HG03108 (cell line): ENCODE data around the gene FAF1.

ENCODE experiments used
- ATAC-seq: cut with Tn5 transposase; IDR thresholded peaks from one replicate; pipeline ENCODE4 v1.9.1; 2021; ENCODE audit warnings: moderate library complexity; ENCODE audit not compliant: unreplicated experiment

FAF1 gene

DNA sequence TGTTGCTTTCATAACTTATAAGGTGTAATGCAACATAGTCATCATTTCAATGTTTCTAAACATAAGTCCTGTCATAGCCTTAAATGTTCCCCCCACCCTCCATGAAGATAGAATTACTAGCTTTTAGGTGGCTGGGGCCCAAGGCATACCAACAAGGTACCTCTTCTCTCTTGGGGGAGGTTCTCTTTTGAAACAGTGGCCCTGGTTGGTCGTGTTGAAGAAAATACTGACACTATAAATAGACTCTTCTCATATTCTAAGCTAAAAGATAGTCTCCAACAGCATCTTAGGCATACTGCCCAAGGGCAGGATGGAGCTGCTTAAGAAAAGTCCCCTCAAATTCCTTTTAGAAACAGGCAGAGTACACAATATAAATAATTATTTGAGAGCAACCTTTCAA is 255.0 kb downstream of the FAF1 start:
- ATAC-seq = no peak

DNA sequence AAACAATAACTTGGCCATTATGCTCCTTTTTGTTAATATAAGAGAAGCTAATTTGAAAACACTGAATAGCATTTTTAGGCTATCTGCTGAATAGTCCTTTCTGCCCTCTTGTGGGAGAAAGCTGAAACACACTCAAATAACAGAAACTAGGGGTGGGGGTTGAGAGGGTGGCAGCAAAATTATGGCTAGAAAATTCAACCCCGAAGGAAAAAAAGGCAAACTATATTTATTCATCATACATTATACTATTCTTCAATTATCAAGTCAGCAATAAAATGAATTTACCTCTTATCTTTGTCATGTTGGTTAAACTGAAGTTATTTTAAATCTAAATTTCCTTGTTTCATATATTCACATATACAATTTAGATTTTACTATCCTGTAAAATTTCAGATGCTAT is 255.9 kb downstream of the FAF1 start:
- ATAC-seq = no peak

DNA sequence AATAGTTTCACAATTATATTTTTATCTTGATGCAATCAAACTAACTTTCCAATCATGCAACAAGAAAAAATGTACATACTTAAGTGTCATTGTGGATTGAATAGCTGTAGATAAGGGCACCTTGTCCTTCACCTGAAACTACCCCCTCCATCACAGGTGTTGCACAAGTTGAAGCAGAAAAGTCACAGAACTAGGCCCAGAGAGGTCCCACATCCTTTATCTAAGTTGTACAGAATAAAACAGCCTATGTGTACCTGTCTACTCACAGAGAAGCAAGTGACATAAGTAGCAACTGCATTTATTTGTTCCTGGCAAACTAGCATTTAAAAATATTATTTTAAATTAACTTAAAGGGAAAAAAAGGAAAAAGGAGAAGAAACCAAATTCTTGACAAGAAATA is 256.8 kb downstream of the FAF1 start:
- no peak for ATAC-seq

DNA sequence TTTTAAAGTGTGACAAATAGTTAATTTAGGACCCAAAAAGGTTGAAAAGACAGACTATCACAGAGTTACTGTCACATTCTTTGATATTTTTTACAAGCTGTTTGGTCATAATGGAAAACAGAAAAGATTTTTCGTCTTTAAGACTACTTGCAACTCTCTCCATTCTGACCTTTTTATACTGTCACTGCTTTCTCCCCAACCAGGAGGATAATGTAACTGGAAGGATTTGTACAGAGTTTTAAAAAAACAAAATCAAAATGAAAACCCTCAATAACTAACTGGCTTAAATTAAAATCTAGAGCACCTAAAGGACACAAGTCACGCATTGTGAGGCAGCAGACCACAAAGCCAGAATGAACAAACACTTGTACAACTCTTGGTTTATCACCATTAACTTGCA is 257.7 kb downstream of the FAF1 start:
- no peak for ATAC-seq

DNA sequence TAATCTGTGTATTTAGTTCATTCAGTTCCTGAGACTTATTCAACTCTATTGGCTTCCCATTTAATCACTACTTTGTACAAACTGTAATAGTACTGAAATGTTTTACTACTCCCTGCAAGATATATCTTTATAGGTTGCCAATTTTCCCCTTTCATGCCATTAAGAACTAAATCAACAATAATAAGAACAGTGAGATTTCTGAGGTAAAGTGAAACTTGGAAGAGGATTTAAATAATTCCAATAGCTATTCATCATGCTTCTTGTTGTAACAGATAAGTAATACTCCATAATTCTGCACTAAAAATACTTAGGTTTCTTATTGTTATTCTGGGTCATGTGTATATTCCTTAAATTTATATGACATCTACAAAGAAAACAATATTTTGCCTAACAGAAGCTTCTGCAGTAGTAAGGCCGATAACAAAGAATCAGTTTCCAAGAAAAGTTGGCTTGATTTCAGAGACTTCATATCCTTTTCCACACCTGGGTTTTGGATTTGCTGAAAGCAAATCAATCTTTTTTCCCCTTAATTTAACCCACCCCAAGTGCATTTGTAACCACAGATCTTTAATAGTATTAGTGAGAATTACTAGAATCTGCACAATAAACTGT is 258.3 kb downstream of the FAF1 start:
- ATAC-seq = no peak

DNA sequence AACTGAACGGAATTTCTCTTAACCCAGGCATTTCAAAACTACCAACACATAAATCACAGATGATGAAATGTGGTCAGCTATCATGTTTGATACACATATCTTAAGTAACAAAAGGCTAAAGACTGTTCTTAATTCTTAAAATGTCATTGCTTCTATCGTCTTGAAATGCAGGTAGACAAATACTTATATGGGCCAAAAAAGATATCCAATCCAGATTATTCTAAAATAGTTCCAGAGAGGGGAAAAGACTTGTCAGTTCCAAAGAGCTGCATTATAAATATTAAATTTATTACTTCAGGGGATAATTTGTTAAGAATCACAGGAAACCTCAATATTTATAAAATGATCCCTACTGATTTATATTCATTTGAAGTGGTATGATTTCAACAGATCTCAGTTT is 259.4 kb downstream of the FAF1 start:
- ATAC-seq = no peak

DNA sequence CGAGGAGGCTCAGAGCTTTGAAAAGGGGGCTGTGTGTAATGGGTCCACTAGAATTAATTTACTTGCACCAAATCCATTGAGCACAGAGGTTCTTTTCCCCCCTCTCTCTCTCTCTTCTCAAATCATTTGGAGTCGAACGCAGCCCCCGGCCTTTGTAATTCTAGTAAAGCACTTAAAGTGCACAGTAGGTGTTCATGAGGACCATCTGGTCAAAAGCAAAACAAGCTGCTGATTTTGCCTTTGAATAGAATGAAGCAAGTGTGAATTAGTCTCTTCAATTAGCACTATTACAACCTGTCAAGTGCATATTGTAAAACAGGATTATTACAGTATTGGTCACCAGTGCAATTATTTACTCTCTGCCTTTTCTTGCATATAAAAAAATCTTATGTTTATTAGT is 259.9 kb downstream of the FAF1 start:
- no peak for ATAC-seq

DNA sequence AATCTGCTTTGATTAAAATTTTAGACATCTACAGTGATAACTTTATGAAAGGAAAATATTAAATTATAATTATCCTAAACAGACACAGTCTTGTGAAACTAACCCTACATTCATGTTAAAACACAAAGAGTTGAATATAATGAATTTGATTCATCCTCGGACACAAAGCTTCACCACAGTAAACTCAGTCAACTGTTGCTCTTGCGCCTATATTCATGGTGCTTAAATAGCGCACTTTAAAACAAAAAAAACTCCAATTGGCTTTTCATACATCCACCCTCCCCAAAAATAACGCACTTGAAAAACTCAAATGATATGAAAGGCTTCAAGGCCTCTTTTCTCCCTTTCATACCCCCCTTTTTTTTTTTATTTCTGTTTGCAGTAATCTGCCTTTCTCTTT is 260.3 kb downstream of the FAF1 start:
- ATAC-seq = no peak

DNA sequence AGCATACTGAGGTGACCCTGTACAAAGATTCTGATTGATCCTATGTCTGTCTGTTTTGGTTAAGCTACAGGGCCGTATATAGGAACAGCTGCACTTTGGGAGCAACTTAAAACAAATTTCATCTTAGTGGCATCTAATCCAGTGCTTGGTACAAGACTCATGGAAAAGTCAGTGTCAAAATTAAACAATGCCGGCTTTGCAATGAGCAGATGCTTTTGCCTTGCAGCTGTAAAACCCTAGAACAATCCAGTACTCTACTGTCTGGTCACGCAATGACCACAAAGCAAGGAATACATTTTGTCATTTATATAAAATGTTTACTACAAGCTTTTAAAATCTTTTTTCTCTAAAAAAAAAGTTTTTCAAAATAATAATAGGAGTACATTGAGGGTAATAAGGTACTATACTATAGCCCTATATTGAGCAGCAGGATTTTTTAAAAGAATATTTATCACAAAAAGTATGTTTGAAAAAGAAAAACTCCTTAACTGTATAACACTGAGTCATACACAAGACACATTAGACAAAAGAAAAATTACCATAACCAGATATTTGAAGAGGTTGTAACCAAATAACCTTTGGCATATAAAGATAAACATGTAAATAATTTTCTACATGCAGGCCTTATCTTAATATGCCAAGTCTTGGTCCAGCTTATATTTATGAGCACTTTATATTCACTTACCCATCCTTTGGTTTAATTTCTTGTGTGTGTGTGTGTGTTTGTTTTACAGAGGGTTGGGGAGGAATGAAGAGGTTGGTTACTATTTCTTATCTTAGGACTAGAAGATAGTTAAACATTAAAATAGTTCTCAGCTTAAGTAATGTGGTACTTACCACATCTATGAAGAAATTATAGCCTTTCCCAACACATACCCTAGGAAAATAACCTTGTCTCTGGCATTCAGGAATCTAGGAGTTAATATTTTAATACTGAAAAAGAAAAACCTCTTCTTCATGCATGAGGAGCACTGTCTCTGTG is 262.3 kb downstream of the FAF1 start:
- no peak for ATAC-seq

DNA sequence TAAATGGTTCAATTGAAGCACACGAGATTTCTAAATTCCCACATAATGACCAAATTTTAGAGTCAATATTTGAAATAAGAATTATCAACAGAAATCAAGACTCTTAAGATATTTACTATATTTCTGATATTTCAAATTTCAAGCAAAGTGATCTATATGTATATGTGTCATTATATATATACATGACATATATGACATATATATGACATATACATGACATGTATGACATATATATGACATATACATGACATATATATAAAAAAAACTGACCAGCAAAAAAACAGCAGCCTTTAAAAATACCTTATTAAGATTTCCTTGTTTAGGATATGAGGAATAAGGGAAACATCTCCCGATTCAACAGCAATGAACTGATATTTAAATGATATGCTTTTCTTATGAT is 266.2 kb downstream of the FAF1 start:
- no peak for ATAC-seq

GRCh38 chr1:50684185-50684584 is 275.9 kb downstream of the FAF1 start:
- no peak for ATAC-seq

DNA sequence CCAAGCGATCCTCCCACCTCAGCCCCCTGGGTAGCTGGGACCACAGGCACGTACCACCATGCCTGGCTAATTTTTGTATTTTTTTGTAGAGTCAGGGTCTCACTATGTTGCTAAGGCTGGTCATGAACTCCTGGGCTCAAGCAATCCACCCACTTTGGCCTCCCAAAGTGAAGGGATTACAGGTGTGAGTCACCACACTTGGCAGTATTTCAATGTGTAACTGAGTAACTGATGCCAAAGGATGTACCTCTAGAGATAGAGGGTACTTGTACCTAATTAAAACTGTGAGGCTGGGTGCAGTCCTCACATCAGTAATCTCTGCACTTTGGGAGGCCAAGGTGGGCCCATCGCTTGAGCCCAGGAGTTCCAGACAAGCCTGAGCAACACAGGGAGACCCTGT is 278.1 kb downstream of the FAF1 start:
- ATAC-seq = no peak

- no peak for ATAC-seq
These were observed 292.2 kb downstream of the FAF1 start for GRCh38 chr1:50667710-50668356.

- ATAC-seq = no peak
These were observed 292.8 kb downstream of the FAF1 start for GRCh38 chr1:50667272-50667671.

DNA sequence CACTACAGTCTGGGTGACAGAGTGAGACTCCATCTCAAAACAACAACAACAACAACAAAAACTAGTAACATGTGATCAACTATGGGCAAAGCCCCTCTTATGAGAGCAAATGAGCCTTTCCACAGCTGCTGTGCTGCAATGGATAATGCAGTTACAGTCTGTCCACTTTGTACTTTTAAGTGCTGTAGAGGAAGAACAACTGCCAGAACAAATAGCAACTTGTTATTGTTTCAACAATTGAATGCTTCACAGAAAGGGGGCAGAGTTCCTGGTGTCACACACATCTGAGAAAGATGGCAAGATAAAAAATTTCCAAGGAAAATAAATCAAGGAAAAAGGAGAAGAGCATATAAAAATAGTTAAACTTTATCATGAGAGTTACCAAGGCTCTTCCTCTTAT is 293.2 kb downstream of the FAF1 start:
- no peak for ATAC-seq

- ATAC-seq = no peak
These were observed 294.7 kb downstream of the FAF1 start for GRCh38 chr1:50665413-50665812.

DNA sequence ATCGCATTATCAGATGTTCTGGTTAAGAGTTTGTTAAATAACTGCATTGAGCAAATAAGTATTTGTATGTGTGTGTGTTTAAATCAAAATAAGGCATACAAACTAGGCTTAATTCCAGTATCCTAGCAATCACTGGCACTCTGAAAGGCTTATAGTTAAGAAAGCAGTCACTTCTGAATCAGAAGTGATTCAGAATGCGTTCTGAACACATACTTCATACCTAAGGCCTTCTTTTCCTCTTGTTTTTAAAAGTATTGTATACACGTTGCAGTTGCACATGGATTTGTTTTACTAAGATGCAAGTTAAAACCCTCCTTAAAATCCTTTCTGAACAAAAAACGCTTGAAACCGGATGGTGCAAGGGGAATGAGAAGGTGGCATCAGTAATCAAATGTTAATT is 298.4 kb downstream of the FAF1 start:
- no peak for ATAC-seq

DNA sequence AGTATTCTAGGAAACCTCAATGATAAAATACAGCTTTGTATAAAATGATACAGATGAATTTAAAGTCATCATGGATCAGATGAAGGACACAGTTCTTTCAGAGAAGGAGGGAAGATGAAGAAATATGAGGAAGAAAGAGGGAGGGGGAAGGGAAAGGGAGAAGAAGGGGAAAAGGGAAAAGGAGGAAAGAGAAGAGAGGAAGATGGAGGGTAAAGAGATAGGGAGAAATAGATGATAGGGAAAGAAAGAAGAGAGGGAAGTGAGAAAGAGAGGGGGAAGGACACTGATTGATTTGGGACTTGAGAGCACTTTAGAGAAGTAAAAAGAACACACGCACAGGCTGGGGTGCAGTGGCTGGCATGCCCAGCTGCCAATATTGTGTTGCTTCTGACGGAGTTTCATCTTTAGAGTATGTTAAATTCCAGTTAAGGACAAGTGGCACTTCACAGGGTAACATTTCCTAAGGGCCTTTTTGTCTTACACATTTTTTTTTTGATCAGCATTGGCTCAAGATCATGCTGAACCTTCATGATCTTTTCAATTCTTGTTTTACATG is 300.9 kb downstream of the FAF1 start:
- no peak for ATAC-seq

- ATAC-seq = no peak
These were observed 301.5 kb downstream of the FAF1 start for GRCh38 chr1:50658459-50659076.

DNA sequence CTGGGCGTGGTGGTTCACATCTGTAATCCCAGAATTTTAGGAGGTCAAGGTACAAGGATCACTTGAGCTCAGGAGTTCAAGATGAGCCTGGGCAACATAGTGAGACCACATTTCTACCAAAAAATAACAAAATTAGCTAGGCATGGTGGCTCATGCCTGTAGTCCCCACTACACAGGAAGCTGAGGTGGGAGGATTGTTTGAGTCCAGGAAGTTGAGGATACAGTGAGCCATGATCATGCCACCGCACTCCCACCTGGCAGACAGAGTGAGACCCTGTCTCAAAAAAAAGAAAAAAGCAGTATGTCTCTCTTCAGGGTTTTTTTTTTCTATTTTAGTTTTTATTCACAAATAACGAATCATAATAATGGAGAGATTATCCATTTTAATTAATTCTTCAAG is 303.1 kb downstream of the FAF1 start:
- ATAC-seq = no peak
